ENCODE data around the gene GSDMA. TPM values are rescaled to one million over a fixed set of nuclear protein-coding genes. Genes with fewer than 3 reads are reported as not detected.
A peak's percentile ranks its signal among the peaks of the same experiment; 100 is the strongest.

GSDMA gene
- polyA plus RNA-seq, 4 donors, result 0.04 to 0.63 (median 0.54) TPM; not detected in 1

DNA sequence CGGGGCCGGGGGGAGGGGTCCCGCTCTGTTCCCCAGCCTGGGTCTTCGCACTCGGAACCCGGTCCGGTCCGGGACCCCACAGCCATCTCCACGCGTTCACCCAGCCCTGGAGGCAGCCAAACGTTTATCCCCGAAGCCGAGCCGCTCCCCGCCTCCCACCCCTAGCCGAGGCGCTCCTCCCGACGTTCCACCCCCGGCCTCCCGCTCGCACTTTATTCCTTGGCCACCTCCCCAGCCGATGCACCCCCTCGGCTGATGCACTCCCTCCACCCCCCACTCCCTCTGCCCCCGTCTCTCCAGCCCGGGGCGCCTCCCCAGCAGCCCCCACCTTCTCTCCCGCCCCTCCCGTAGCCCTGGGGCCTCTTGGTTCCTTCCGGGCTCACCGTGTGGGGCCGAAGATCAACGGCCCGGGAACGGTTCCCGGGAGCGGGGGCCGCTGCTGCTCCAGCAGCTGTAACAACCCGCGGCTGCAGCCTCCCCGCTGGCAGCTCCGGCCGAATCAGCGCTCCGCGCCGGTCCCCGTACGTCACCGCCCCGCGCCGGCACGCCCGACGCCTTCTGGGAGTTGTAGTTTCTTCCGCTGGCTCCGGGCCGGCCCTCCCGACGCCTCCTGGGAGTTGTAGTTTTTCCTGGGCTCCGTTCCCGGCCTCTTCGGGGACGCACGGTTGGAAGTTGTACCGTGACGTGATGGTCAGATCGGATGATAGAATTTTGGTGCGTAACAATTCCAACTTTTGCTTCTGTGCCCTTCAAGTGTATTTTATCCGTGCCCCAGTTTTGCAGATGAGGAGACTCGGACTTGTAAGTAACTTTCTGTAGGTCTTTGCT is 35.5 kb upstream of the GSDMA start, which contains the start of the genes LRRC3C and ORMDL3:
TSS of gene LRRC3C (plus strand) at position 632 of the 828 bp plus-strand sequence. CDS start 13,792 bp downstream, outside the sequence.
TSS of gene ORMDL3 (minus strand) at position 501 of the 828 bp plus-strand sequence. CDS start 3,398 bp downstream, outside the sequence.
- WGBS, 3 donors, result 0 to 1% (median 0%) methylated on average over 68 to 72 of the region's 72 CpGs
- Histone ChIP-seq H3K4me1 (ENCODE audit: control insufficient read depth in 3 of 3, insufficient read depth in 2 of 3, low read depth in 1 of 3, low read length in 2 of 3) (peaks cover 3 to 48% (median 9%) of the 10 kb centered on the region in 3 donors), H3K4me3 (ENCODE audit: low read depth in 1 of 3, low read length in 3 of 3) (peak within 1 kb of the TSS; percentile 87 to 93 (median 89)), H3K36me3 (ENCODE audit: control insufficient read depth in 3 of 3, insufficient read depth in 2 of 3, low read depth in 1 of 3, low read length in 3 of 3) (peaks cover 2 to 34% (median 10%) of the 10 kb centered on the region in 3 donors), H3K9me3 (ENCODE audit: control insufficient read depth in 2 of 2, insufficient read depth in 1 of 2, low read depth in 1 of 2, low read length in 1 of 2) (no peaks in the 10 kb centered on the region), H3K27ac (ENCODE audit: low read depth in 1 of 3, low read length in 2 of 3) (peak within 1 kb of the TSS; percentile 89 to 98 (median 89)), H3K27me3 (ENCODE audit: control insufficient read depth in 3 of 3, insufficient read depth in 3 of 3, low read length in 3 of 3) (no peaks in the 10 kb centered on the region)
- DNase-seq (peak; percentile 95 to 98), FAIRE-seq (no peak)

DNA sequence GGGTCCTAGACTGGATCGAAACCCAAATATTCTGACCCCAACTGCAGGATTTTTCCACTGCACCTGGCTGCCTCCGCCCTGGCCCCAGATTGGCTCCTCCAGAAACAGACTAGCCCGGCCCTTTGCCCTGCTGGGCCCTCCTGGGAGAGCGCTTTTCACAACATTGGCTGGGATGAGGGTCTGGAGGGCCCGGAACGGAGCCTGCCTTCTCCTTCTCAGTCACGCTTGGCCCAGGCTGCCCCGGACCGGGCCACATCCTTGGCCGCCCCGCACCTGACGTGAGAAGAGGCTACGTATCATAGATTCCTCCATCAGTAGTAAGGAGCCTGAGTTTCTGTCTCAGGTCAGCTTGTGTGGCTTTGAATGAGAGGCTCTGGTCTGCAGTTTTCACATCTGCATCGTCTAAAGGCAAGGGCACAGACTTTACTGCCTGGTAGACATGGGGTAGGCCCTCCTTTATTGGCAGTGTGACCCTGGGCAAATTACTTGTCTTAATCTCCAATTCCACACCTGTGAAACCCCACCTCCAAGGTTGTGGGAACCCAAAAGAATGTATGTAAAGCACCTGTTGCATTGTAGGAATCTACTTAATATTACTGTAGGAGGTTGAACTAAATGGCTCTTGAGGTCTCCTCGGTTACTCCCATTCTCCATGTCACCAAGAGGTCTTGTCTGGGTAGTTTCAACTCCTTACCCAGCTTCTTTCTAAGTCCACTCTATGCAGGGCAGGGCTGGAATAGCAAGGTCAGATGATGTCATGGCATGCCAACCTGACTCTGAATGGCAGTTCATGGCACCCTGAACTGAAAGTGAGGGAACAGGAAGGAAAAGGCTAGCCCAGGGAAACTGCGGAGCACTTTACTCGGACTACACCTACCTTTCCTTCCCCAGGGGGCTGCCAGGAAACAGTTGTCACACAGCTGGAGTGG is 34.6 kb upstream of the GSDMA start:
- peak; percentile 58 to 78 for DNase-seq
- peaks cover 0 to 25% (median 5%) of the 10 kb centered on the region in 3 donors for H3K36me3 ChIP-seq (ENCODE audit: control insufficient read depth in 3 of 3, insufficient read depth in 2 of 3, low read depth in 1 of 3, low read length in 3 of 3)
- peak overlapping the region; percentile 89 to 98 (median 89) for H3K27ac ChIP-seq (ENCODE audit: low read depth in 1 of 3, low read length in 2 of 3)
- no peaks in the 10 kb centered on the region for H3K27me3 ChIP-seq (ENCODE audit: control insufficient read depth in 3 of 3, insufficient read depth in 3 of 3, low read length in 3 of 3)
- FAIRE-seq, result no peak
- H3K4me3 ChIP-seq (ENCODE audit: low read depth in 1 of 3, low read length in 3 of 3), result peak overlapping the region; percentile 38 to 93 (median 89)
- 15 to 30% (median 23%) methylated on average over 17 of the region's 17 CpGs for WGBS, 3 donors
- no peaks in the 10 kb centered on the region for H3K9me3 ChIP-seq (ENCODE audit: control insufficient read depth in 2 of 2, insufficient read depth in 1 of 2, low read depth in 1 of 2, low read length in 1 of 2)
- H3K4me1 ChIP-seq (ENCODE audit: control insufficient read depth in 3 of 3, insufficient read depth in 2 of 3, low read depth in 1 of 3, low read length in 2 of 3), result peaks cover 3 to 43% (median 9%) of the 10 kb centered on the region in 3 donors

DNA sequence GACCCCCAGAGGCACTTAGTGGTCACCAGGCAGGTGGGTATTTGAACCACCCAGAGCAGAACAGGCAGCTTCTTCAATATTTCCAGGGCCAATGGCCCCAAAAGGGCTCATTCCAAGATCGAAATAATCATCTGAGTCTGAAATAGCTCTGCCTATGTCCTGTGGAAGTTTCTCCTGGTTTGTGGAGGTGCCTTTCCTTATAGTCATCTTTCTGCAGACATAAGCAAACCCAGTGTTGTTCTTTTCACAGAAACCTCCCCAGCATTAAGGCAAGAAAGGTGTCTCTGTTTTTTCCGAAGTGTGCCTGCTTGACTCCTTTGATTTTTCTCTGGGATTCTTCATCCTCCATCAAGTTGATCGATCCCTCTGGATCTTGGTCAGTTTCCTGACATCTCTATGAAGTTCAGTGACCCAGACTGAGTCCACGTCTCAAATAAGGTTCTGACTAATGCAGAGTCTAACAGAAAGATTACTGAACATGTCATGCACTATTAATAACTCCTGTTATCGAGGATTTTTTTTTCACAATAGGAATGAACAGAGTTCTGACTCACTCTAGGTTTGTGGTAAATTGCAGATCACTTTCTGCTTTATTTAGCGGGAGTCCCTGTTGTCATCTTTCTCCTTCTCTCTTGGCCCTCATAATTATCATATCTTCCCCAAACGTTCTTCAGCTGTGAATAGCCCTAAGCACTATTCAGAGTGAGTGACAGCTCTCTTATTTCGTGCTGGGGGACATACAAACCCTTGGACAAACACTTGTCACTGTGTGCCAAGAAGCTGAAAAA is 33.8 kb upstream of the GSDMA start:
- 51 to 59% (median 54%) methylated on average over 8 of the region's 8 CpGs for WGBS, 3 donors
- FAIRE-seq (no peak), DNase-seq (peak in 1 of 2 donors; percentile 63)
- Histone ChIP-seq H3K9me3 (ENCODE audit: control insufficient read depth in 2 of 2, insufficient read depth in 1 of 2, low read depth in 1 of 2, low read length in 1 of 2) (no peaks in the 10 kb centered on the region), H3K27me3 (ENCODE audit: control insufficient read depth in 3 of 3, insufficient read depth in 3 of 3, low read length in 3 of 3) (no peaks in the 10 kb centered on the region), H3K36me3 (ENCODE audit: control insufficient read depth in 3 of 3, insufficient read depth in 2 of 3, low read depth in 1 of 3, low read length in 3 of 3) (peaks cover 0 to 16% (median 0%) of the 10 kb centered on the region in 3 donors), H3K4me3 (ENCODE audit: low read depth in 1 of 3, low read length in 3 of 3) (no peak overlapping the region), H3K4me1 (ENCODE audit: control insufficient read depth in 3 of 3, insufficient read depth in 2 of 3, low read depth in 1 of 3, low read length in 2 of 3) (peaks cover 3 to 35% (median 9%) of the 10 kb centered on the region in 3 donors), H3K27ac (ENCODE audit: low read depth in 1 of 3, low read length in 2 of 3) (peak overlapping the region; percentile 89 to 98 (median 89))

DNA sequence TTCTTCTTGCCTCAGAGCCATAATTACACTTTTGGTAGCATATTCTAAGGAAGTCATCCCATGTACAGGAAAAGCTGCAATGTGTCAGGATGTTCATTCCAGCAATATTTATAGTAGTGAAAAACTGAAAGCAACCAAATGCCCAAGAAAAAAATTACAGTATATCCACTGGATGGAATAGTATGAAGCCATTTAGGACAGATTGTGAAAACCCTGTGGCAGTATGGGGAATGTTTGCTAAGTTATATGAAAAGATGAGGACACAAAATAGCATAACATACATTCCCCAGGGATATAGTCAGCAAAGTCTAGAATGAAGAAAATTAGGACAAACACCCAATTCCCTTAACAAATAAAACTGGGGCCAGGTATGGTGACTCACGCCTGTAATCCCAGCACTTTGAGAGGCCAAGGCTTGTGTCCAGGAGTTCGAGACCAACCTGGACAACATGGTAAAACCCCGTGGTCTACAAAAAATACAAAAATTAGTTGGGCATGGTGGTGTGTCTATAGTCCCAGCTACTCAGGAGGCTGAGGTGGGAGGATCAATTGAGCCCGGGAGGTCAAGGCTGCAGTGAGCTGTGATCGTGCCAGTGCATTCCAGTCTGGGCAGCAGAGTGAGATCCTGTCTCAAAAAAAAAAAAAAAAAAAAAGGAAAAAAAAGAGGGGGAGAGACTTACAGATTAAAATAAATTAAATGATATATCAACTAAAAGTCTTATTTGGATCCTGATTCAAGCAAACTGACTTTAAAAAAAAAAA is 33.0 kb upstream of the GSDMA start:
- 94% methylated on average over 5 of the region's 5 CpGs for WGBS, 3 donors
- no peak for FAIRE-seq
- H3K27ac ChIP-seq (ENCODE audit: low read depth in 1 of 3, low read length in 2 of 3), result peak overlapping the region in 2 of 3 donors; percentile 32 to 44

DNA sequence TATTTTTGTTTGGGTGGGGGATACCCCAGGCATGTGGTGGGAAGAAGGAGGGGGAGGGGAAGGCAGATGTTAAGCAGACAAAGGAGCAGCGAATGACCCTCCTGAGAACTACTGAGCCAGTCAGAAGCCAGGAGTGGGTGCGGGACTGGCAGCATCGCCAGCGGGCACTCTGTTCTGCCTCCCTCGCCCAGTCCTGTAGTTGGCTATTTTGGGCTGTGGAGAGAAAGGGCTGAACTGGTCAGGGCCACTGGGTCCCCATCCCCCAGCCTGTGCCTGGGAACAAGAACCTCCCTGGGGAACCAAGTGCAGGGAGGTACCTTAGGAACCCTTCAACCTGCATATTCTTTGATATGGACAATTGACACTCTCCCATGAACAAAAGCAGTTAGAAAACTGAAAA is 28.9 kb upstream of the GSDMA start:
- Histone ChIP-seq H3K4me1 (ENCODE audit: control insufficient read depth in 3 of 3, insufficient read depth in 2 of 3, low read depth in 1 of 3, low read length in 2 of 3) (peaks cover 0 to 2% (median 0%) of the 10 kb centered on the region in 3 donors), H3K9me3 (ENCODE audit: control insufficient read depth in 2 of 2, insufficient read depth in 1 of 2, low read depth in 1 of 2, low read length in 1 of 2) (no peaks in the 10 kb centered on the region), H3K27ac (ENCODE audit: low read depth in 1 of 3, low read length in 2 of 3) (no peak overlapping the region), H3K27me3 (ENCODE audit: control insufficient read depth in 3 of 3, insufficient read depth in 3 of 3, low read length in 3 of 3) (no peaks in the 10 kb centered on the region), H3K4me3 (ENCODE audit: low read depth in 1 of 3, low read length in 3 of 3) (no peak overlapping the region), H3K36me3 (ENCODE audit: control insufficient read depth in 3 of 3, insufficient read depth in 2 of 3, low read depth in 1 of 3, low read length in 3 of 3) (peaks cover 0 to 2% (median 0%) of the 10 kb centered on the region in 3 donors)
- WGBS, 3 donors, result 85 to 95% (median 87%) methylated on average over 5 of the region's 5 CpGs
- FAIRE-seq (no peak), DNase-seq (no peak)

More for the DNA sequence above, 33.0 kb upstream of the GSDMA start:
- Histone ChIP-seq H3K9me3 (ENCODE audit: control insufficient read depth in 2 of 2, insufficient read depth in 1 of 2, low read depth in 1 of 2, low read length in 1 of 2) (no peaks in the 10 kb centered on the region), H3K4me1 (ENCODE audit: control insufficient read depth in 3 of 3, insufficient read depth in 2 of 3, low read depth in 1 of 3, low read length in 2 of 3) (peaks cover 3 to 28% (median 7%) of the 10 kb centered on the region in 3 donors), H3K36me3 (ENCODE audit: control insufficient read depth in 3 of 3, insufficient read depth in 2 of 3, low read depth in 1 of 3, low read length in 3 of 3) (peaks cover 0 to 10% (median 0%) of the 10 kb centered on the region in 3 donors), H3K27me3 (ENCODE audit: control insufficient read depth in 3 of 3, insufficient read depth in 3 of 3, low read length in 3 of 3) (no peaks in the 10 kb centered on the region), H3K4me3 (ENCODE audit: low read depth in 1 of 3, low read length in 3 of 3) (no peak overlapping the region)
- DNase-seq, result no peak

DNA sequence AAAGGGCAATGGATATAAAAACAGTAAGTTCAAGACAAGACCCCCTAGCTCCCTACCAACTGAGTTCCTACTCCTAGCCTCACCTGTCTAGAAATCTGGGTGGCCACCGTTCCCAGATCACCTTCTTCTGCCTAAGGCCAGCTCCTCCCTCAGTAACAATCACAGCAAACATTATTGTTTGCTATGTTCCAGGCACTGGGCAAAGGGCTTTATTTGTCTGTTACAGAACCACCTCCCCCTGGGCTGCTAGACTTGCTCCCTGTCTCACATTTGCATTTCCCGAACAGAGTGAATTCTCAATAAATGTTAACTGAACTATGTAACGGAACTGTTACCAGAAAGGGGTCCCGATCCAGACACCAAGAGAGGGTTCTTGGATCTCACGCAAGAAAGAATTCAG is 28.5 kb upstream of the GSDMA start:
- no peak overlapping the region for H3K4me3 ChIP-seq (ENCODE audit: low read depth in 1 of 3, low read length in 3 of 3)
- WGBS, 3 donors, result 65 to 83% (median 73%) methylated on average over 5 of the region's 5 CpGs
- DNase-seq, result no peak
- H3K36me3 ChIP-seq (ENCODE audit: control insufficient read depth in 3 of 3, insufficient read depth in 2 of 3, low read depth in 1 of 3, low read length in 3 of 3), result peaks cover 0 to 2% (median 0%) of the 10 kb centered on the region in 3 donors
- no peak for FAIRE-seq
- no peak overlapping the region for H3K27ac ChIP-seq (ENCODE audit: low read depth in 1 of 3, low read length in 2 of 3)
- no peaks in the 10 kb centered on the region for H3K9me3 ChIP-seq (ENCODE audit: control insufficient read depth in 2 of 2, insufficient read depth in 1 of 2, low read depth in 1 of 2, low read length in 1 of 2)
- no peaks in the 10 kb centered on the region for H3K27me3 ChIP-seq (ENCODE audit: control insufficient read depth in 3 of 3, insufficient read depth in 3 of 3, low read length in 3 of 3)
- H3K4me1 ChIP-seq (ENCODE audit: control insufficient read depth in 3 of 3, insufficient read depth in 2 of 3, low read depth in 1 of 3, low read length in 2 of 3), result no peaks in the 10 kb centered on the region

DNA sequence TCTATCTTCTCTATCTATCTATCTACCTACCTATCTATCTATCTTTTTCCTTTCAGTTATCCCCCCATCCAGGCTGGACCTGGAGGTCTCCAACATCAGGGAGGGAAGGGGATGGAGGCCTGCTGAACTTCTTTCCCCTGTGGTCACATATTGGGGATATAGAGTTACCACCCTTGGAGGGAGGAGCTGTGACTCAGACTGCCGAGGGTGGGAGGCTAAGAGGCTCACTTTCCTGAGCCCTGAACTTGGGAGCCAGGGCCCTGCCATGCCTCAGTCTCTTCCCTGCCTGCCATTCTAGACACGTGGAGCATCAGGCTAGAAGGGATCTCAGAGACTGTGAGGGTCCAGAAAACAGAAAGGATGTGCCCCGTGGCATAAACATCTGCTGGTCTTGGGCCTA is 26.9 kb upstream of the GSDMA start:
- Histone ChIP-seq H3K4me1 (ENCODE audit: control insufficient read depth in 3 of 3, insufficient read depth in 2 of 3, low read depth in 1 of 3, low read length in 2 of 3) (no peaks in the 10 kb centered on the region), H3K9me3 (ENCODE audit: control insufficient read depth in 2 of 2, insufficient read depth in 1 of 2, low read depth in 1 of 2, low read length in 1 of 2) (no peaks in the 10 kb centered on the region), H3K27me3 (ENCODE audit: control insufficient read depth in 3 of 3, insufficient read depth in 3 of 3, low read length in 3 of 3) (no peaks in the 10 kb centered on the region), H3K36me3 (ENCODE audit: control insufficient read depth in 3 of 3, insufficient read depth in 2 of 3, low read depth in 1 of 3, low read length in 3 of 3) (peaks cover 0 to 2% (median 0%) of the 10 kb centered on the region in 3 donors), H3K4me3 (ENCODE audit: low read depth in 1 of 3, low read length in 3 of 3) (no peak overlapping the region), H3K27ac (ENCODE audit: low read depth in 1 of 3, low read length in 2 of 3) (no peak overlapping the region)
- 69 to 75% (median 74%) methylated on average over 3 of the region's 3 CpGs for WGBS, 3 donors
- no peak for DNase-seq
- no peak for FAIRE-seq

Measured in small intestine (tissue), 7 donors.